ENCODE results near the gene SORD.
"Not testable (repeated sequence)": the region's sequence is repeated elsewhere in the genome, so short reads cannot be mapped to it uniquely, and the experiment has no call there.

DNA sequence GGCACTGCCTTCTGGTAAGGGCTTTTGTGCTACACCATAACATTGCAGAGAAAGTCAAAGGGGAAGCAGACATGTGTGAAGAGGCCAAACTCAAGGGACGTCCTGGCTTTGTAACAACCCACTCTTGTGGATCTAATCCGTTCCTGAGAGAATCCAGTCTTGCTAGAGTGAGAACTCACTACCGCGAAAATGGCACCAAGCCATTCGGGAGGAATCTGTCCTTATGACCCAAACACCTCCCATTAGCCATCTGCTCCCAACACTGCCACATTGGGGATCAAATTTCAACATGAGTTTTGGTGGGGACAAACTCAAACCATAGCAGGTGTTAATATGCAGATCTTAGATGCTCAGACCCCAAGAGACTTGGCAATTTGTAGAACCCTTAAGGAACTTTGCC, 56.2 kb downstream of the SORD start:
- TF ChIP-seq, protein P1, sequence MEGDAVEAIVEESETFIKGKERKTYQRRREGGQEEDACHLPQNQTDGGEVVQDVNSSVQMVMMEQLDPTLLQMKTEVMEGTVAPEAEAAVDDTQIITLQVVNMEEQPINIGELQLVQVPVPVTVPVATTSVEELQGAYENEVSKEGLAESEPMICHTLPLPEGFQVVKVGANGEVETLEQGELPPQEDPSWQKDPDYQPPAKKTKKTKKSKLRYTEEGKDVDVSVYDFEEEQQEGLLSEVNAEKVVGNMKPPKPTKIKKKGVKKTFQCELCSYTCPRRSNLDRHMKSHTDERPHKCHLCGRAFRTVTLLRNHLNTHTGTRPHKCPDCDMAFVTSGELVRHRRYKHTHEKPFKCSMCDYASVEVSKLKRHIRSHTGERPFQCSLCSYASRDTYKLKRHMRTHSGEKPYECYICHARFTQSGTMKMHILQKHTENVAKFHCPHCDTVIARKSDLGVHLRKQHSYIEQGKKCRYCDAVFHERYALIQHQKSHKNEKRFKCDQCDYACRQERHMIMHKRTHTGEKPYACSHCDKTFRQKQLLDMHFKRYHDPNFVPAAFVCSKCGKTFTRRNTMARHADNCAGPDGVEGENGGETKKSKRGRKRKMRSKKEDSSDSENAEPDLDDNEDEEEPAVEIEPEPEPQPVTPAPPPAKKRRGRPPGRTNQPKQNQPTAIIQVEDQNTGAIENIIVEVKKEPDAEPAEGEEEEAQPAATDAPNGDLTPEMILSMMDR (IDR thresholded peaks at IDR 0.05), result not testable (repeated sequence)
- TF ChIP-seq POLR2A, POLR2AphosphoS5 (IDR thresholded peaks at IDR 0.05): not testable (repeated sequence)
